Peyer's patch (tissue), 4 donors: Measurements from ENCODE around the gene TMEM125.

Experiments
- CTCF ChIP-seq, 6 experiments: fragments of 450-650 bp in 4 of 6; fragments of 200-600 bp in 2 of 6; sonication (generic) in 1 of 6; IDR thresholded peaks; one replicate each; pipeline ENCODE4 v1.5.1; 2017 to 2019; ENCODE audit warnings: antibody characterized with exemption in 6 of 6, mild to moderate bottlenecking in 3 of 6, moderate library complexity in 1 of 6
- POLR2A ChIP-seq, 2 donors: fragments of 450-650 bp; IDR thresholded peaks; one replicate each; pipeline ENCODE4 v1.5.1; 2017; ENCODE audit warnings: antibody characterized with exemption in 2 of 2, mild to moderate bottlenecking in 2 of 2, moderate library complexity in 2 of 2

- no peak for TF ChIP-seq POLR2A (IDR thresholded peaks at IDR 0.05)
- TF ChIP-seq CTCF (IDR thresholded peaks at IDR 0.05) = no peak
These were observed 34.7 kb upstream of the TMEM125 start for GRCh38 chr1:43235040-43235439.
